GM12878 (cell line): ENCODE results near the gene ENG. TPM values are rescaled to one million over a fixed set of nuclear protein-coding genes. Genes with fewer than 3 reads are reported as not detected.

ENCODE experiments used
- ATAC-seq: fragments of 200-7000 bp; cut with Tn5 transposase; 3 replicates; pipeline ENCODE4 v1.9.1; 2020; ENCODE audit warnings: mild to moderate bottlenecking, moderate library complexity
- BruUV-seq: library from RNA; stranded (reverse); fragments of 400-500 nt; replicated peaks from 2 replicates; lab custom pipeline; 2021; lab: Mats Ljungman, UMichigan
- CTCF ChIA-PET: fragments of 300-600 bp; sonication (Branson Sonifier 250); formaldehyde crosslinking; extraction: SDS; loops from one replicate; lab custom pipeline; 2021; ENCODE audit warnings: inconsistent platforms; lab: Yijun Ruan, JAX
- POLR2A ChIA-PET: fragments of 350-600 bp; formaldehyde crosslinking; extraction: SDS; loops from one replicate; lab custom pipeline; 2021; ENCODE audit warnings: inconsistent platforms; lab: Charles Lee
- RAD21 ChIA-PET: fragments of 300-600 bp; sonication (Branson Sonifier 250); formaldehyde crosslinking; loops from one replicate; lab custom pipeline; 2023; ENCODE audit warnings: antibody characterized with exemption; ENCODE audit not compliant: unreplicated experiment; lab: Charles Lee
- SMC1A ChIA-PET: fragments of 300-600 bp; sonication (Branson Sonifier 250); formaldehyde crosslinking; loops from one replicate; lab custom pipeline; 2023; ENCODE audit not compliant: unreplicated experiment, uncharacterized antibody; lab: Charles Lee
- DNase-seq: peaks from one replicate; pipeline ENCODE4 v3.0.0-alpha.2; 2011; ENCODE audit warnings: low read depth, low spot score
- FAIRE-seq: peaks from 3 replicates; lab custom pipeline; 2011; peaks lifted over from hg19 to GRCh38; lab: Jason Lieb, UNC
- H2AFZ ChIP-seq: 2 replicates; pipeline ENCODE4 v1.6.0; 2011; ENCODE audit warnings: low read depth, low read length, control low read depth; ENCODE audit not compliant: control insufficient read depth
- H3K27ac ChIP-seq: 2 replicates; pipeline ENCODE4 v1.5.1; 2011; ENCODE audit warnings: control low read depth; ENCODE audit not compliant: control insufficient read depth, insufficient read depth
- H3K27me3 ChIP-seq, 2 experiments: replicated peaks in 1 of 2; 2 replicates each; pipeline versions ENCODE4 v1.6.0 to v1.6.1; 2011; ENCODE audit warnings: low read length in 1 of 2; ENCODE audit not compliant: control insufficient read depth in 2 of 2, insufficient read depth in 2 of 2
- H3K36me3 ChIP-seq, 2 experiments: 2 replicates each; pipeline ENCODE4 v1.5.1; 2011; ENCODE audit warnings: low read length in 1 of 2; ENCODE audit not compliant: control insufficient read depth in 2 of 2, insufficient read depth in 2 of 2
- H3K4me1 ChIP-seq: 2 replicates; pipeline ENCODE4 v1.6.1; 2011; ENCODE audit warnings: mild to moderate bottlenecking, low read length, moderate library complexity, mixed read lengths; ENCODE audit not compliant: control insufficient read depth, insufficient read depth
- H3K4me2 ChIP-seq: 2 replicates; pipeline ENCODE4 v1.6.0; 2011; ENCODE audit warnings: control low read depth; ENCODE audit not compliant: control insufficient read depth, insufficient read depth
- H3K4me3 ChIP-seq: fragments of 200-600 bp; sonication (generic); 2 replicates; pipeline ENCODE4 v1.5.1; 2016
- H3K79me2 ChIP-seq: 2 replicates; pipeline ENCODE4 v1.6.0; 2011; ENCODE audit warnings: low read length; ENCODE audit not compliant: control insufficient read depth, insufficient read depth
- H3K9ac ChIP-seq: 2 replicates; pipeline ENCODE4 v1.8.0; 2011; ENCODE audit warnings: low read length, control low read depth, mixed read lengths; ENCODE audit not compliant: control insufficient read depth, insufficient read depth
- H3K9me3 ChIP-seq: replicated peaks from 3 replicates; pipeline ENCODE4 v1.5.1; 2011; ENCODE audit warnings: mild to moderate bottlenecking, low read length; ENCODE audit not compliant: control insufficient read depth, insufficient read depth
- H4K20me1 ChIP-seq: 2 replicates; pipeline ENCODE4 v1.6.0; 2011; ENCODE audit not compliant: control insufficient read depth, insufficient read depth
- EZH2 ChIP-seq: IDR thresholded peaks from 2 replicates; pipeline ENCODE4 v1.6.1; 2012; ENCODE audit warnings: low read depth, mild to moderate bottlenecking, control low read depth, inconsistent platforms, low read length, borderline replicate concordance; ENCODE audit not compliant: control insufficient read depth
- HDAC2 ChIP-seq: fragments of 200-600 bp; sonication (generic); IDR thresholded peaks from 2 replicates; pipeline ENCODE4 v1.6.1; 2017
- JUNB ChIP-seq: IDR thresholded peaks from 2 replicates; pipeline ENCODE4 v1.6.1; 2016; ENCODE audit warnings: antibody characterized with exemption, mild to moderate bottlenecking
- KAT2A ChIP-seq: conservative IDR thresholded peaks from 2 replicates; pipeline ENCODE4 v1.6.1; 2011; ENCODE audit warnings: low read depth, low read length; ENCODE audit not compliant: control insufficient read depth
- NRF1 ChIP-seq: conservative IDR thresholded peaks from 2 replicates; pipeline ENCODE4 v1.6.1; 2011; ENCODE audit warnings: mild to moderate bottlenecking, low read depth, low read length, improper control_type of control experiment
- RAD21 ChIP-seq: IDR thresholded peaks from 2 replicates; pipeline ENCODE4 v1.6.1; 2011; ENCODE audit warnings: mild to moderate bottlenecking, low read depth, low read length, moderate library complexity; ENCODE audit not compliant: insufficient read depth
- RBBP5 ChIP-seq: fragments of 200-600 bp; sonication (generic); conservative IDR thresholded peaks from 2 replicates; pipeline ENCODE4 v1.6.1; 2016
- YBX1 ChIP-seq: fragments of 450-650 bp; IDR thresholded peaks from 2 replicates; pipeline ENCODE4 v1.6.1; 2016; ENCODE audit warnings: antibody characterized with exemption
- WGBS: methylation state at CpG from one replicate; pipeline ENCODE4 v1.1.6; 2016; ENCODE audit warnings: low lambda C conversion rate; ENCODE audit not compliant: insufficient replicate concordance, insufficient coverage; ENCODE audit errors: missing lambda C conversion rate; 5-methylcytosine and 5-hydroxymethylcytosine counted together
- in situ Hi-C: fragments of 300-500 bp; cut with MboI; formaldehyde crosslinking; loops from 9 replicates; pipeline ENCODE4 v1.14.3; 2018; ENCODE audit warnings: mixed read lengths
- intact Hi-C: fragments of 100-400 bp; cut with micrococcal nuclease; formaldehyde crosslinking; loops from one replicate; pipeline ENCODE4 v1.14.2; 2022; ENCODE audit not compliant: unreplicated experiment
- polyA plus RNA-seq, 11 experiments: library from polyadenylated mRNA; depleted of rRNA in 4 of 11; unstranded in 6 of 11; stranded (reverse) in 5 of 11; fragments of >200 nt; fragmentation: Nextera tagmentation in 4 of 11; fragmentation: Illumina TruSeq in 1 of 11; extraction: Ambion mirVana in 4 of 11; extraction: Trizol in 1 of 11; gene quantifications; 1 replicate in 1 of 11; 2 replicates in 10 of 11; pipeline versions ENCODE4 v1.2.1 to v1.2.3, GENCODE V29; 2011 to 2016; ENCODE audit warnings: inconsistent platforms in 2 of 11, missing spikeins in 2 of 11, low read depth in 1 of 11
- total RNA-seq, 4 experiments: library from RNA; depleted of rRNA in 3 of 4; stranded (reverse); fragments of >200 nt in 3 of 4; fragmentation: Illumina TruSeq in 1 of 4; extraction: Trizol in 1 of 4; gene quantifications; 2 replicates each; pipeline versions ENCODE4 v1.2.1 to v1.2.3, GENCODE V29; 2013 to 2021
- TF ChIP-seq, protein P1 (sequence below): fragments of 450-650 bp; IDR thresholded peaks from 2 replicates; pipeline ENCODE4 v1.6.1; 2017; ENCODE audit warnings: mild to moderate bottlenecking, low read depth, inconsistent platforms; ENCODE audit not compliant: poor library complexity, severe bottlenecking
- TF ChIP-seq, protein P2 (sequence below): IDR thresholded peaks from 2 replicates; pipeline ENCODE4 v1.6.1; 2011; ENCODE audit warnings: borderline replicate concordance, low read depth, mild to moderate bottlenecking, moderate library complexity, low read length; ENCODE audit not compliant: insufficient read depth, poor library complexity, severe bottlenecking
- TF ChIP-seq, protein P3 (sequence below): fragments of 450-650 bp; IDR thresholded peaks from 2 replicates; pipeline ENCODE4 v1.6.1; 2017; ENCODE audit warnings: mild to moderate bottlenecking, moderate library complexity
- TF ChIP-seq, protein P4 (sequence below): fragments of 450-650 bp; IDR thresholded peaks from 2 replicates; pipeline ENCODE4 v1.6.1; 2014; ENCODE audit warnings: mild to moderate bottlenecking

ENG gene
- total and polyA plus RNA-seq, 10 of the 15 experiments (the other 5 are each of a cell fraction or from before 2014, with no cell fraction given) = 0.14 to 10.1 (median 2.0) TPM

DNA sequence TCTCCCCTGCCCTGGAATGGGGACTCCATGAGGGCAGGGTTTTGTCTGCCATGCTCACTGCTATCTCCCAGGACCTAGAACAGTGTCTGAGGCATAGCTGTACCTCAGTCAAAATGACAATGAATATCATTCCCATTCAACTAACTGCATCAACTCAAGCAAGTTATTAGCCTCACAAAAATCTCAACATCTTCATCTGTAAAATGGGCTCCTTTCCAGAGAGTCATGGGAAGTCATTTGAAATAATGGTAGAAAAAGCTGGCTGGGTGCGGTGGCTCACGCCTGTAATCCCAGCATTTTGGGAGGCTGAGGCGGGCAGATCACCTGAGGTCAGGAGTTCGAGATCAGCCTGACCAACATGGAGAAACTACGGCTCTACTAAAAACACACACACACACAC lies 85.4 kb downstream of the ENG start (continued):
- TF ChIP-seq EZH2 = no peak
- TF ChIP-seq, protein P1, sequence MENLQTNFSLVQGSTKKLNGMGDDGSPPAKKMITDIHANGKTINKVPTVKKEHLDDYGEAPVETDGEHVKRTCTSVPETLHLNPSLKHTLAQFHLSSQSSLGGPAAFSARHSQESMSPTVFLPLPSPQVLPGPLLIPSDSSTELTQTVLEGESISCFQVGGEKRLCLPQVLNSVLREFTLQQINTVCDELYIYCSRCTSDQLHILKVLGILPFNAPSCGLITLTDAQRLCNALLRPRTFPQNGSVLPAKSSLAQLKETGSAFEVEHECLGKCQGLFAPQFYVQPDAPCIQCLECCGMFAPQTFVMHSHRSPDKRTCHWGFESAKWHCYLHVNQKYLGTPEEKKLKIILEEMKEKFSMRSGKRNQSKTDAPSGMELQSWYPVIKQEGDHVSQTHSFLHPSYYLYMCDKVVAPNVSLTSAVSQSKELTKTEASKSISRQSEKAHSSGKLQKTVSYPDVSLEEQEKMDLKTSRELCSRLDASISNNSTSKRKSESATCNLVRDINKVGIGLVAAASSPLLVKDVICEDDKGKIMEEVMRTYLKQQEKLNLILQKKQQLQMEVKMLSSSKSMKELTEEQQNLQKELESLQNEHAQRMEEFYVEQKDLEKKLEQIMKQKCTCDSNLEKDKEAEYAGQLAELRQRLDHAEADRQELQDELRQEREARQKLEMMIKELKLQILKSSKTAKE = no peak
- TF ChIP-seq NRF1 = no peak
- TF ChIP-seq, protein P2, sequence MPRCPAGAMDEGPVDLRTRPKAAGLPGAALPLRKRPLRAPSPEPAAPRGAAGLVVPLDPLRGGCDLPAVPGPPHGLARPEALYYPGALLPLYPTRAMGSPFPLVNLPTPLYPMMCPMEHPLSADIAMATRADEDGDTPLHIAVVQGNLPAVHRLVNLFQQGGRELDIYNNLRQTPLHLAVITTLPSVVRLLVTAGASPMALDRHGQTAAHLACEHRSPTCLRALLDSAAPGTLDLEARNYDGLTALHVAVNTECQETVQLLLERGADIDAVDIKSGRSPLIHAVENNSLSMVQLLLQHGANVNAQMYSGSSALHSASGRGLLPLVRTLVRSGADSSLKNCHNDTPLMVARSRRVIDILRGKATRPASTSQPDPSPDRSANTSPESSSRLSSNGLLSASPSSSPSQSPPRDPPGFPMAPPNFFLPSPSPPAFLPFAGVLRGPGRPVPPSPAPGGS = no peak
- no peak for TF ChIP-seq YBX1
- TF ChIP-seq HDAC2 = no peak

DNA sequence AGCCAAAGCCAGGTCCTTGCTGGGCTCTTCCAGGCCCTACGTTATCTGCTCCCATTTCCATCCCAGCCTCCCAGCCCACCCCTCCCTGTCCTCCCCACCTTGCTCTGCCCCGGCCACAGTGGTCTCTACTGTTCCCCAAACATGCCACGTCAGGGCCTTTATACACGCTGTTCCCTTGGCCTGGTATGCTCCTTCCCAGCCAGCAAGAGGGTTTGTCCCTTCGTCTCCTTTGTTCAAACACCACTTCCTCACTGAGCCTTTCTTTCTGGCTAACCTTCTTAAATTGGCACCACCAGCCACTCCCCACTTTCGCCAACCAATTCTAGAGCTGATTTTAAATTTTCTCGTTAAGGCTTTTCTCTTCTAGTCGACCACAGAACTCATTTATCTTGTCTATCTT lies 85.8 kb downstream of the ENG start:
- no peak overlapping the region for H3K27ac ChIP-seq
- peaks cover 13% of the 10 kb centered on the region for H3K79me2 ChIP-seq
- TF ChIP-seq, protein P3, sequence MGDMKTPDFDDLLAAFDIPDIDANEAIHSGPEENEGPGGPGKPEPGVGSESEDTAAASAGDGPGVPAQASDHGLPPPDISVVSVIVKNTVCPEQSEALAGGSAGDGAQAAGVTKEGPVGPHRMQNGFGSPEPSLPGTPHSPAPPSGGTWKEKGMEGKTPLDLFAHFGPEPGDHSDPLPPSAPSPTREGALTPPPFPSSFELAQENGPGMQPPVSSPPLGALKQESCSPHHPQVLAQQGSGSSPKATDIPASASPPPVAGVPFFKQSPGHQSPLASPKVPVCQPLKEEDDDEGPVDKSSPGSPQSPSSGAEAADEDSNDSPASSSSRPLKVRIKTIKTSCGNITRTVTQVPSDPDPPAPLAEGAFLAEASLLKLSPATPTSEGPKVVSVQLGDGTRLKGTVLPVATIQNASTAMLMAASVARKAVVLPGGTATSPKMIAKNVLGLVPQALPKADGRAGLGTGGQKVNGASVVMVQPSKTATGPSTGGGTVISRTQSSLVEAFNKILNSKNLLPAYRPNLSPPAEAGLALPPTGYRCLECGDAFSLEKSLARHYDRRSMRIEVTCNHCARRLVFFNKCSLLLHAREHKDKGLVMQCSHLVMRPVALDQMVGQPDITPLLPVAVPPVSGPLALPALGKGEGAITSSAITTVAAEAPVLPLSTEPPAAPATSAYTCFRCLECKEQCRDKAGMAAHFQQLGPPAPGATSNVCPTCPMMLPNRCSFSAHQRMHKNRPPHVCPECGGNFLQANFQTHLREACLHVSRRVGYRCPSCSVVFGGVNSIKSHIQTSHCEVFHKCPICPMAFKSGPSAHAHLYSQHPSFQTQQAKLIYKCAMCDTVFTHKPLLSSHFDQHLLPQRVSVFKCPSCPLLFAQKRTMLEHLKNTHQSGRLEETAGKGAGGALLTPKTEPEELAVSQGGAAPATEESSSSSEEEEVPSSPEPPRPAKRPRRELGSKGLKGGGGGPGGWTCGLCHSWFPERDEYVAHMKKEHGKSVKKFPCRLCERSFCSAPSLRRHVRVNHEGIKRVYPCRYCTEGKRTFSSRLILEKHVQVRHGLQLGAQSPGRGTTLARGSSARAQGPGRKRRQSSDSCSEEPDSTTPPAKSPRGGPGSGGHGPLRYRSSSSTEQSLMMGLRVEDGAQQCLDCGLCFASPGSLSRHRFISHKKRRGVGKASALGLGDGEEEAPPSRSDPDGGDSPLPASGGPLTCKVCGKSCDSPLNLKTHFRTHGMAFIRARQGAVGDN = no peak
- TF ChIP-seq HDAC2 = no peak
- TF ChIP-seq KAT2A = no peak
- no peak for TF ChIP-seq JUNB
- TF ChIP-seq, protein P4, sequence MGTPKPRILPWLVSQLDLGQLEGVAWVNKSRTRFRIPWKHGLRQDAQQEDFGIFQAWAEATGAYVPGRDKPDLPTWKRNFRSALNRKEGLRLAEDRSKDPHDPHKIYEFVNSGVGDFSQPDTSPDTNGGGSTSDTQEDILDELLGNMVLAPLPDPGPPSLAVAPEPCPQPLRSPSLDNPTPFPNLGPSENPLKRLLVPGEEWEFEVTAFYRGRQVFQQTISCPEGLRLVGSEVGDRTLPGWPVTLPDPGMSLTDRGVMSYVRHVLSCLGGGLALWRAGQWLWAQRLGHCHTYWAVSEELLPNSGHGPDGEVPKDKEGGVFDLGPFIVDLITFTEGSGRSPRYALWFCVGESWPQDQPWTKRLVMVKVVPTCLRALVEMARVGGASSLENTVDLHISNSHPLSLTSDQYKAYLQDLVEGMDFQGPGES = no peak
- no peak for TF ChIP-seq RAD21
- TF ChIP-seq RBBP5 = no peak

More for the DNA sequence above, 85.8 kb downstream of the ENG start:
- intact Hi-C loops = no loop called here
- no peaks in the 10 kb centered on the region for H3K27me3 ChIP-seq
- H3K4me3 ChIP-seq = no peak overlapping the region
- H3K4me2 ChIP-seq = no peak overlapping the region
- no peaks in the 10 kb centered on the region for H3K9me3 ChIP-seq
- H4K20me1 ChIP-seq = peaks cover 5% of the 10 kb centered on the region; the same call in 1 of the 2 replicates
- POLR2A ChIA-PET = interaction anchor here (3.5 to 3.6 kb wide), 2 partner anchors 12 to 17 kb away, joined by 24 to 42 read pairs; partner anchors contain the start of gene CDK9
- DNase-seq (no peak), ATAC-seq (no peak), FAIRE-seq (no peak)
- 73% methylated on average over 7 of the region's 8 CpGs for WGBS
- peaks cover 5 to 34% of the 10 kb centered on the region in 2 experiments for H3K36me3 ChIP-seq
- BruUV-seq = no TSS peak
- no peak overlapping the region for H3K9ac ChIP-seq
- SMC1A ChIA-PET = interaction anchor here (1.2 to 1.4 kb wide), 2 partner anchors 10 to 12 kb away, joined by 4 to 5 read pairs; partner anchors contain the start of gene SH2D3C
- no peak overlapping the region for H2AFZ ChIP-seq
- in situ Hi-C loops = no loop called here
- H3K4me1 ChIP-seq = peaks cover 24% of the 10 kb centered on the region
- CTCF ChIA-PET = interaction anchor here (1.4 to 9.2 kb wide), 4 partner anchors 15 to 153 kb away, joined by 3 to 75 read pairs (median 21); partner anchors contain the start of genes CDK9 and TOR2A
- RAD21 ChIA-PET = interaction anchor here (0.7 to 7.6 kb wide), 3 partner anchors 10 to 142 kb away, joined by 3 to 61 read pairs (median 4); partner anchors contain the start of gene CDK9
